Transverse colon (tissue), 4 donors: ENCODE results near the gene CPNE6. TPM values are rescaled to one million over a fixed set of nuclear protein-coding genes. Genes with fewer than 3 reads are reported as not detected.
"Not testable (repeated sequence)": the region's sequence is repeated elsewhere in the genome, so short reads cannot be mapped to it uniquely, and the experiment has no call there.

Source experiments
- DNase-seq: peaks from one replicate; pipeline ENCODE4 v3.0.0-alpha.2; 2019
- H3K27ac ChIP-seq, 4 donors: fragments of 200-600 bp; sonication (generic); 2 replicates each; pipeline ENCODE4 v1.5.1; 2016 to 2018; ENCODE audit warnings: inconsistent platforms in 4 of 4
- H3K27me3 ChIP-seq: fragments of 200-600 bp; sonication (generic); 2 replicates; pipeline ENCODE4 v1.5.1; 2017; ENCODE audit warnings: inconsistent platforms
- H3K36me3 ChIP-seq, 4 donors: fragments of 200-600 bp; sonication (generic); 2 replicates each; pipeline ENCODE4 v1.5.1; 2017 to 2019; ENCODE audit warnings: inconsistent platforms in 4 of 4
- H3K4me1 ChIP-seq, 4 donors: fragments of 200-600 bp; sonication (generic); 2 replicates each; pipeline ENCODE4 v1.5.1; 2017 to 2020; ENCODE audit warnings: inconsistent platforms in 4 of 4
- H3K4me3 ChIP-seq, 4 donors: fragments of 200-600 bp; sonication (generic); 1 replicate in 1 of 4; 2 replicates in 3 of 4; pipeline versions ENCODE4 v1.5.1 to v1.6.1; 2017 to 2019; ENCODE audit warnings: inconsistent platforms in 4 of 4
- H3K9me3 ChIP-seq, 2 donors: fragments of 200-600 bp; sonication (generic); 2 replicates each; pipeline ENCODE4 v1.5.1; 2017 to 2019; ENCODE audit warnings: inconsistent platforms in 2 of 2
- CTCF ChIP-seq, 5 experiments: fragments of 200-600 bp in 3 of 5; fragments of 450-650 bp in 2 of 5; sonication (generic) in 3 of 5; IDR thresholded peaks; 1 replicate in 2 of 5; 2 replicates in 3 of 5; pipeline ENCODE4 v1.5.1; 2016 to 2017; ENCODE audit warnings: antibody characterized with exemption in 5 of 5, inconsistent platforms in 3 of 5, mild to moderate bottlenecking in 2 of 5, moderate library complexity in 1 of 5
- EP300 ChIP-seq: sonication (generic); formaldehyde crosslinking; IDR thresholded peaks from one replicate; pipeline ENCODE4 v1.6.1; 2017; ENCODE audit warnings: antibody characterized with exemption, low read depth
- POLR2A ChIP-seq: fragments of 450-650 bp; IDR thresholded peaks from one replicate; pipeline ENCODE4 v1.6.1; 2016; ENCODE audit warnings: antibody characterized with exemption, mild to moderate bottlenecking, moderate library complexity
- POLR2AphosphoS5 ChIP-seq, 3 donors: sonication (generic); formaldehyde crosslinking; IDR thresholded peaks; one replicate each; pipeline ENCODE4 v1.6.1; 2016; ENCODE audit warnings: antibody characterized with exemption in 3 of 3
- WGBS, 2 donors: methylation state at CpG; one replicate each; pipeline ENCODE4 v1.1.5; 2018; ENCODE audit warnings: low coverage in 1 of 2; 5-methylcytosine and 5-hydroxymethylcytosine counted together
- in situ Hi-C, 4 donors: fragments of 200-750 bp; cut with MboI; loops; one replicate each; pipeline versions ENCODE4 v1.15.0 to v1.15.1; 2017; ENCODE audit warnings: low sequenced_read_pairs in 3 of 4, low pct_ligation_motif_present in 1 of 4, low pct_unique_long_range_greater_than_20kb in 1 of 4
- intact Hi-C: fragments of 100-400 bp; cut with DNase I; formaldehyde crosslinking; loops from one replicate; pipeline ENCODE4 v1.15.1; 2023; ENCODE audit warnings: low total_unique reads
- total RNA-seq, 4 donors: library from RNA; depleted of rRNA; stranded (reverse); fragments of >200 nt; gene quantifications; one replicate each; pipeline ENCODE4 v1.1.0, GENCODE V29; 2016

The CPNE6 gene
- total RNA-seq, result 1 to 10 TPM in 1 of 4 donors, not detected in 3; 3.4 TPM

GRCh38 chr14:24071144-24071697, at the start of gene CPNE6:
TSS of gene CPNE6 (plus strand) at chr14:24071562. CDS start at chr14:24072937, 1,375 bp downstream.
- TF ChIP-seq POLR2A (no peak), POLR2AphosphoS5 (IDR thresholded peaks at IDR 0.05) (no peak), EP300 (no peak), CTCF (IDR thresholded peaks at IDR 0.05) (no peak)
- intact Hi-C loops, result no loop called here
- WGBS, 2 donors, result 65% methylated on average over 14 of the region's 19 CpGs; no CpG with 5 or more reads in 1 of the 2 donors
- Histone ChIP-seq H3K9me3 (no peaks in the 10 kb centered on the region), H3K36me3 (no peaks in the 10 kb centered on the region), H3K4me3 (no peak within 1 kb of the TSS), H3K27ac (no peak within 1 kb of the TSS), H3K4me1 (peaks cover 6 to 33% (median 18%) of the 10 kb centered on the region in 4 donors), H3K27me3 (peaks cover 4% of the 10 kb centered on the region)
- in situ Hi-C loops, result no loop called here
- DNase-seq, result no peak

GRCh38 chr14:24024939-24025418, 46.4 kb upstream of the CPNE6 start:
- H3K4me1 ChIP-seq, H3K36me3 ChIP-seq, H3K27ac ChIP-seq, intact Hi-C loops, H3K4me3 ChIP-seq, H3K27me3 ChIP-seq, H3K9me3 ChIP-seq, in situ Hi-C loops, DNase-seq: not testable (repeated sequence)
- 89 to 90% methylated on average over 2 to 3 of the region's 3 CpGs for WGBS, 2 donors

- in situ Hi-C loops, result loop anchor here in 1 of 4 donors (10.0 kb wide), 1 partner anchor 55 kb away; no protein-coding TSS in a partner anchor
- intact Hi-C loops, result not testable (repeated sequence)
These were observed 41.7 kb upstream of the CPNE6 start for GRCh38 chr14:24029687-24030086.

GRCh38 chr14:24031331-24031730, 40.0 kb upstream of the CPNE6 start:
- in situ Hi-C loops, result loop anchor here in 1 of 4 donors (10.0 kb wide), 1 partner anchor 57 kb away; no protein-coding TSS in a partner anchor
- H3K27me3 ChIP-seq, H3K27ac ChIP-seq, DNase-seq, H3K36me3 ChIP-seq, intact Hi-C loops, H3K9me3 ChIP-seq, H3K4me3 ChIP-seq: not testable (repeated sequence)
- WGBS, 2 donors, result 90 to 95% methylated on average over 2 of the region's 2 CpGs
- H3K4me1 ChIP-seq, result peaks cover 0 to 15% (median 2%) of the 10 kb centered on the region in 4 donors

More at GRCh38 chr14:24029687-24030086, 41.7 kb upstream of the CPNE6 start:
- H3K9me3 ChIP-seq, H3K36me3 ChIP-seq, DNase-seq, H3K27me3 ChIP-seq, H3K4me1 ChIP-seq, H3K4me3 ChIP-seq, H3K27ac ChIP-seq: not testable (repeated sequence)
- WGBS, 2 donors, result 86 to 93% methylated on average over 2 of the region's 3 CpGs

GRCh38 chr14:24032727-24033418, 38.5 kb upstream of the CPNE6 start:
- intact Hi-C loops, result no loop called here
- in situ Hi-C loops, result loop anchor here in 1 of 4 donors (10.0 kb wide), 1 partner anchor 58 kb away; no protein-coding TSS in a partner anchor
- H3K4me3 ChIP-seq, result no peak overlapping the region
- peaks cover 0 to 21% (median 7%) of the 10 kb centered on the region in 4 donors for H3K4me1 ChIP-seq
- H3K27ac ChIP-seq, result no peak overlapping the region
- 63 to 100% methylated on average over 1 to 2 of the region's 2 CpGs for WGBS, 2 donors
- no peak for DNase-seq
- no peak for TF ChIP-seq POLR2A
- TF ChIP-seq POLR2AphosphoS5 (IDR thresholded peaks at IDR 0.05), result peak in 1 of 3 donors; percentile 42
- H3K27me3 ChIP-seq, result no peaks in the 10 kb centered on the region
- H3K36me3 ChIP-seq, result no peaks in the 10 kb centered on the region
- peaks cover 0 to 2% of the 10 kb centered on the region in 2 donors for H3K9me3 ChIP-seq

GRCh38 chr14:24035769-24036168, 35.6 kb upstream of the CPNE6 start:
- peak in 2 of 5 experiments; percentile 27 to 54 for TF ChIP-seq CTCF (IDR thresholded peaks at IDR 0.05)
- in situ Hi-C loops, result loop anchor here in 2 of 4 donors (5.0 to 10.0 kb wide), 2 partner anchors 48 to 61 kb away; partner anchors contain the start of gene DHRS4L2 (in 1 of the 2)
- H3K27me3 ChIP-seq, H3K36me3 ChIP-seq, intact Hi-C loops, DNase-seq, H3K9me3 ChIP-seq: not testable (repeated sequence)
- peaks cover 0 to 21% (median 7%) of the 10 kb centered on the region in 4 donors for H3K4me1 ChIP-seq
- peak overlapping the region in 3 of 4 donors; percentile 49 to 61 (median 56) for H3K4me3 ChIP-seq
- peak overlapping the region; percentile 91 to 97 (median 95) for H3K27ac ChIP-seq
- WGBS, 2 donors, result 28% methylated on average over 2 of the region's 4 CpGs; no CpG with 5 or more reads in 1 of the 2 donors
